GM12874 (cell line): ENCODE data around the gene NKX6-1.

ENCODE experiments used
- CTCF ChIP-seq: IDR thresholded peaks from 2 replicates; pipeline ENCODE4 v1.5.1; 2011; ENCODE audit warnings: low read depth, mild to moderate bottlenecking, control low read depth, low read length, moderate library complexity; ENCODE audit not compliant: insufficient read depth

The NKX6-1 gene

GRCh38 chr4:84474107-84474506, 25.0 kb downstream of the NKX6-1 start:
- TF ChIP-seq CTCF: no peak

- TF ChIP-seq CTCF: no peak
These were observed 26.9 kb downstream of the NKX6-1 start for GRCh38 chr4:84472154-84472553.

- TF ChIP-seq CTCF: 0 out of 2 replicates have a peak, but pooled peaks have one; percentile 3
These were observed 28.8 kb downstream of the NKX6-1 start for GRCh38 chr4:84470204-84470785.

- no peak for TF ChIP-seq CTCF
These were observed 31.5 kb downstream of the NKX6-1 start for GRCh38 chr4:84467601-84468000.

- no peak for TF ChIP-seq CTCF
These were observed 39.3 kb downstream of the NKX6-1 start for GRCh38 chr4:84459783-84460182.

GRCh38 chr4:84456157-84456556, 42.9 kb downstream of the NKX6-1 start:
- TF ChIP-seq CTCF: no peak

GRCh38 chr4:84455697-84456096, 43.4 kb downstream of the NKX6-1 start:
- no peak for TF ChIP-seq CTCF

GRCh38 chr4:84451546-84451945, 47.5 kb downstream of the NKX6-1 start:
- peak; percentile 25; the same call in 1 of the 2 replicates for TF ChIP-seq CTCF
